ENCODE measurements around the gene UBA5.

Gene UBA5

DNA sequence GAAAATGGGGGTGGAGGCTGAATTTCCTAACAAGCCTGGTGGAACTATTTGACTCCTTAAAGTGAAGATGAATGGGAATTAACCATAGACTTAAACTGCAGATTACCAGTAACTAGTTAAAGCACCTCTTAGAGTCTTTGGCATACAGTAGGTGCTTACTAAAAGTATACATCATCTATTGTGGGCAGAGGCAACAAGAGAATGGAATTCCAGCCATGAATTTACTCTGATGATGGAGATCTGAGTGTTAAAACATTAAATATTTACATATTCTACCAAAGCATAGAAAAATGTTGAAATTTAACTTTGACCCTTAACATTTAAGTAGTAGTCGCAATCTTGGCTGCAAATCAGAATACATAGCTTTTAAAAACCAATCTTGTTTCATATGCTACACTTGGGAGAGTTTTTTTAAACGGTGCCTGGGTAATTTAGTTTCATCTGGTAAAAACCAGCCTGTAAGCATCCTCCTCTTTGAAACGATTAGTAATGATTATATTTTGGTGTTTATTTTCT, 5.2 kb downstream of the UBA5 start:
- Histone ChIP-seq H3K9ac (ENCODE audit: low read length in 2 of 2) (no peak overlapping the region), H3K9me3 (ENCODE audit: control insufficient read depth in 2 of 2, low read length in 2 of 2) (no peaks in the 10 kb centered on the region), H3K27ac (ENCODE audit: low read length) (no peak overlapping the region), H3K36me3 (ENCODE audit: control insufficient read depth in 2 of 2, insufficient read depth in 2 of 2, low read length in 2 of 2) (peaks cover 5 to 6% of the 10 kb centered on the region in 2 donors), H3K4me3 (ENCODE audit: low read length in 2 of 2) (no peak overlapping the region), H3K4me1 (ENCODE audit: control insufficient read depth, insufficient read depth, low read length) (peaks cover 11% of the 10 kb centered on the region), H3K27me3 (ENCODE audit: control insufficient read depth in 1 of 2, insufficient read depth in 2 of 2, low read length in 2 of 2) (no peaks in the 10 kb centered on the region)

DNA sequence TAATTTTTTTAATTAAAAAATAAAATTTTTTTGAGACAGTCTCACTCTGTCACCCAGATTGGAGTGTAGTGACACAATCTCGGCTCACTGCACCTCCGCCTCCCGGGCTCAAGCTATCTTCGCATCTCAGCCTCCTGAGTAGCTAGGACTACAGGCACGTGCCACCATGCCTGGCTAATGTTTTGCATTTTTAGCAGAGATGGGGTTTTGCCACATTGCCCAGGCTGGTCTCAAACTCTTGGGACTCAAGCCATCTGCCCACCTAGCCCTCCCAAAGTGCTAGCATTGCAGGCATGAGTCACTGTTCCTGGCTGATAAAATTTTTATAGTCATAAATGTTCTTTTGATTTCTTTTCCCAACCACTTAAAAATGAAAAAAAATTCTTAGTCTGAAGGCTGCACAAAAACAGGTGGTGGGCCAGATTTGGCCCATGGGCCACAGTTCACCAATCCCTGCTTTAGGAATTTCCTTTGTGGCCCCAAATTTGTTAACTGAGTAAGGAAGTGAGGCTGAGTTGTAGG, 9.2 kb downstream of the UBA5 start:
- Histone ChIP-seq H3K9me3 (ENCODE audit: control insufficient read depth in 2 of 2, low read length in 2 of 2) (no peaks in the 10 kb centered on the region), H3K27ac (ENCODE audit: low read length) (no peak overlapping the region), H3K4me3 (ENCODE audit: low read length in 2 of 2) (no peak overlapping the region), H3K27me3 (ENCODE audit: control insufficient read depth in 1 of 2, insufficient read depth in 2 of 2, low read length in 2 of 2) (no peaks in the 10 kb centered on the region), H3K4me1 (ENCODE audit: control insufficient read depth, insufficient read depth, low read length) (no peaks in the 10 kb centered on the region), H3K36me3 (ENCODE audit: control insufficient read depth in 2 of 2, insufficient read depth in 2 of 2, low read length in 2 of 2) (peaks cover 10 to 19% of the 10 kb centered on the region in 2 donors), H3K9ac (ENCODE audit: low read length in 2 of 2) (no peak overlapping the region)

DNA sequence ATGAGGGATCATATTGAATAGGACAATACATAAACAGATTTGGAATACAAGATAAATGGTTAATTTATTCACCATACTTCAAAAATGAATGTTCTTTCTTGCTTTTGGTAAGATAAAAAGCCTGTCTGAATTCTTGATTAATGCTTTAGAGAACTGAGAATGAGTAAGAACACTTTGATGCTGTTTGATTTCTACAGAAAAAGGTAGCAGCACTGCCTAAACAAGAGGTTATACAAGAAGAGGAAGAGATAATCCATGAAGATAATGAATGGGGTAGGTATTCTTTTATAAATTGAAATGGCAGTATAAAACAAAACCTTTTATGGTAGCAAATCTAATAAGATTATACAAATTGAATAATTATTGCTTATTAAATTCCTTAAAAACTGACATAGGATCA, 15.3 kb downstream of the UBA5 start:
- no peaks in the 10 kb centered on the region for H3K27me3 ChIP-seq (ENCODE audit: control insufficient read depth in 1 of 2, insufficient read depth in 2 of 2, low read length in 2 of 2)
- no peak overlapping the region for H3K4me3 ChIP-seq (ENCODE audit: low read length in 2 of 2)
- no peaks in the 10 kb centered on the region for H3K4me1 ChIP-seq (ENCODE audit: control insufficient read depth, insufficient read depth, low read length)
- no peak overlapping the region for H3K9ac ChIP-seq (ENCODE audit: low read length in 2 of 2)
- H3K9me3 ChIP-seq (ENCODE audit: control insufficient read depth in 2 of 2, low read length in 2 of 2): no peaks in the 10 kb centered on the region
- no peak overlapping the region for H3K27ac ChIP-seq (ENCODE audit: low read length)
- peaks cover 10 to 32% of the 10 kb centered on the region in 2 donors for H3K36me3 ChIP-seq (ENCODE audit: control insufficient read depth in 2 of 2, insufficient read depth in 2 of 2, low read length in 2 of 2)

DNA sequence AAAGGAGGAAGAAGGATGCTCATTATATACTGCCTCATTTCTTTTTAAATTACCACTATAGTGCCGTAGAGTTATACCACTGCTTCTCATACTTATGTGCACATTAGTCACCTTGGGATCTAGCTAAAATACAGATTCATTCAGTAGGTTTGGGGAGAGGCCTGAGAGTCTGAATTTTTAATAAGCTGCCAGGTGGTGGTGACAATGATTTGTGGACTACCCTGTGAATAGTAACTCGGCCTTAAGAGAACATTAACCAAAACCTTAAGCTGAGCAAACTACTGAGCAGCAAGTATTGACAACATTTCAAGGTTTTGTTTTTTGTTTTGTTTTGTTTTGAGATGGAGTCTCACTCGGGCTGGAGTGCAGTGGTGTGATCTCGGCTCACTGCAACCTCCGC, 19.8 kb downstream of the UBA5 start:
- Histone ChIP-seq H3K4me1 (ENCODE audit: control insufficient read depth, insufficient read depth, low read length) (no peaks in the 10 kb centered on the region), H3K36me3 (ENCODE audit: control insufficient read depth in 2 of 2, insufficient read depth in 2 of 2, low read length in 2 of 2) (peaks cover 11 to 40% of the 10 kb centered on the region in 2 donors), H3K9me3 (ENCODE audit: control insufficient read depth in 2 of 2, low read length in 2 of 2) (no peaks in the 10 kb centered on the region), H3K4me3 (ENCODE audit: low read length in 2 of 2) (no peak overlapping the region), H3K9ac (ENCODE audit: low read length in 2 of 2) (no peak overlapping the region), H3K27ac (ENCODE audit: low read length) (no peak overlapping the region), H3K27me3 (ENCODE audit: control insufficient read depth in 1 of 2, insufficient read depth in 2 of 2, low read length in 2 of 2) (no peaks in the 10 kb centered on the region)

DNA sequence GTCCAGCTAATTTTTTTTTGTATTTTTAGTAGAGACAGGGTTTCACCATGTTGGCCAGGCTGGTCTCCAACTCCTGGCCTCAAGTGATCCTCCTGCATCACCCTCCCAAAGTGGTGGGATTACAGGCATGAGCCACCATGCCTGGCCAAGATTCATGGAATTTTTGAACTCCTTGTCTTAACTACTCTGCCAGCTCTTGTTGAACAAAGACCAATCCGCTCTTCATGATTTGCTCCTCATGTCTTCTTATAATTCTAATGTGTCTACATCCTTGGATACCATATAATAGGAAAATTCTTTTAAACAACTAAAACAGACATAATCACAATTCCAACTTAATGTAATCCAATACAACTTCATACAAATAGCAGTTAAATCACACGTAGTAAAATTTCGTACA, 21.3 kb downstream of the UBA5 start:
- peaks cover 11 to 44% of the 10 kb centered on the region in 2 donors for H3K36me3 ChIP-seq (ENCODE audit: control insufficient read depth in 2 of 2, insufficient read depth in 2 of 2, low read length in 2 of 2)
- no peaks in the 10 kb centered on the region for H3K9me3 ChIP-seq (ENCODE audit: control insufficient read depth in 2 of 2, low read length in 2 of 2)
- H3K27ac ChIP-seq (ENCODE audit: low read length): no peak overlapping the region
- H3K27me3 ChIP-seq (ENCODE audit: control insufficient read depth in 1 of 2, insufficient read depth in 2 of 2, low read length in 2 of 2): no peaks in the 10 kb centered on the region
- no peaks in the 10 kb centered on the region for H3K4me1 ChIP-seq (ENCODE audit: control insufficient read depth, insufficient read depth, low read length)
- H3K4me3 ChIP-seq (ENCODE audit: low read length in 2 of 2): no peak overlapping the region
- no peak overlapping the region for H3K9ac ChIP-seq (ENCODE audit: low read length in 2 of 2)

DNA sequence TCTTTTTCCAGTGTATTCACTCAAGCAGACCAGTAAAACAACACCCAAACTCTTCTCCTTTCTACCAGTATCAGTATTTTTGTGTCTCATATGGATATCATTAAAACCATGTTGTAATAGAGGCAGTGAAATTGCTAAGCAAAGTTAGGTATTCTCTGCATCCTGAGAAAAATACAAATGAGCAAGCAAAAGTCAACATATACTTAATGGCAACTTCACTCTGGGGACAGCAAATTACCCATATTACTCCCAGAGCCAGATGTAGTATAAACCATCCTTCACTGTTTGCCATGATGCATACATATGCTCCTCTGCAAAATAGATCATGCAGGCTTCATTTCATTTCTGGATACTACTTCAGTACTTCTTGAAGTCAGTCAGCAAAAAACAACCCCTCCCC, 22.1 kb downstream of the UBA5 start:
- Histone ChIP-seq H3K27ac (ENCODE audit: low read length) (no peak overlapping the region), H3K4me3 (ENCODE audit: low read length in 2 of 2) (no peak overlapping the region), H3K36me3 (ENCODE audit: control insufficient read depth in 2 of 2, insufficient read depth in 2 of 2, low read length in 2 of 2) (peaks cover 11 to 37% of the 10 kb centered on the region in 2 donors), H3K4me1 (ENCODE audit: control insufficient read depth, insufficient read depth, low read length) (no peaks in the 10 kb centered on the region), H3K9ac (ENCODE audit: low read length in 2 of 2) (no peak overlapping the region), H3K9me3 (ENCODE audit: control insufficient read depth in 2 of 2, low read length in 2 of 2) (no peaks in the 10 kb centered on the region), H3K27me3 (ENCODE audit: control insufficient read depth in 1 of 2, insufficient read depth in 2 of 2, low read length in 2 of 2) (no peaks in the 10 kb centered on the region)

DNA sequence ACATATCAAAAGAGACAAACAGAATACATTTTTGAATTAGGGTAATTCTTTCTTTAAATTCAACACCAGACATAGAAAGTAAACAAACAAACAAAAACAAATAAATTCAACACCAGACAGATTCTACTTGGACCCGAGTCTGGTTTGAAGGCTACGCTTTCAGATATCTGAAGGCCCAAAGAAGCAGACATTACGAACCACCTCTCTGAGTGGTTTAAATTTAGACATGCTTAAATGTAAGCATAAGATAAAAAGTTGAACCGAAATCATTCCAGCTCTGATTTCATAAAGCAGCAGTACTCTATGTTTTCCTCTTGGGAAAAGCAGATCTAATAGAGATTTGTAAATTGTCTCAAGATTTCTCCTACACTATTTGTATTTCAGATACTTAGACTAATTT, 29.9 kb downstream of the UBA5 start:
- Histone ChIP-seq H3K27ac (ENCODE audit: low read length) (no peak overlapping the region), H3K4me1 (ENCODE audit: control insufficient read depth, insufficient read depth, low read length) (no peaks in the 10 kb centered on the region), H3K27me3 (ENCODE audit: control insufficient read depth in 1 of 2, insufficient read depth in 2 of 2, low read length in 2 of 2) (no peaks in the 10 kb centered on the region), H3K9me3 (ENCODE audit: control insufficient read depth in 2 of 2, low read length in 2 of 2) (no peaks in the 10 kb centered on the region), H3K4me3 (ENCODE audit: low read length in 2 of 2) (no peak overlapping the region), H3K9ac (ENCODE audit: low read length in 2 of 2) (no peak overlapping the region), H3K36me3 (ENCODE audit: control insufficient read depth in 2 of 2, insufficient read depth in 2 of 2, low read length in 2 of 2) (peaks cover 38 to 54% of the 10 kb centered on the region in 2 donors)

DNA sequence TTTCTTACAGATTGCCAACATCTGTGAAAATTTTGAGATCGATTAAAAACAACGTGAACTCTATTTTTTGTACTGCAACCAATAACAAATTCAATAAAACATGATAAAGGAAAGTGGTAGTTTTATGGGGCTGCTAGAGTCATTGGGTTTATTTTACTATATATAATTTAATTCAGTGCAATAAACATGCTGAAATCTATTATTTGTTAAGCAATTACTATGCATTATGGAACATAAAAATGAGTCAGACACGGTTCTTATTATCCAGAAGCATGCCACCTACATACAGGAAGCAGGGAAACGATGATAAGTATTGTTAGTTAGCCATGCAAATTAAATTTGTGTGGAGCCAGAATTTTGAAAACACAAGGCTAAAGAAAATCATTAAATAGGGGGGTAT, 34.9 kb downstream of the UBA5 start:
- Histone ChIP-seq H3K36me3 (ENCODE audit: control insufficient read depth in 2 of 2, insufficient read depth in 2 of 2, low read length in 2 of 2) (peaks cover 33 to 35% of the 10 kb centered on the region in 2 donors), H3K9ac (ENCODE audit: low read length in 2 of 2) (no peak overlapping the region), H3K27me3 (ENCODE audit: control insufficient read depth in 1 of 2, insufficient read depth in 2 of 2, low read length in 2 of 2) (no peaks in the 10 kb centered on the region), H3K27ac (ENCODE audit: low read length) (no peak overlapping the region), H3K4me3 (ENCODE audit: low read length in 2 of 2) (no peak overlapping the region), H3K4me1 (ENCODE audit: control insufficient read depth, insufficient read depth, low read length) (no peaks in the 10 kb centered on the region), H3K9me3 (ENCODE audit: control insufficient read depth in 2 of 2, low read length in 2 of 2) (no peaks in the 10 kb centered on the region)

DNA sequence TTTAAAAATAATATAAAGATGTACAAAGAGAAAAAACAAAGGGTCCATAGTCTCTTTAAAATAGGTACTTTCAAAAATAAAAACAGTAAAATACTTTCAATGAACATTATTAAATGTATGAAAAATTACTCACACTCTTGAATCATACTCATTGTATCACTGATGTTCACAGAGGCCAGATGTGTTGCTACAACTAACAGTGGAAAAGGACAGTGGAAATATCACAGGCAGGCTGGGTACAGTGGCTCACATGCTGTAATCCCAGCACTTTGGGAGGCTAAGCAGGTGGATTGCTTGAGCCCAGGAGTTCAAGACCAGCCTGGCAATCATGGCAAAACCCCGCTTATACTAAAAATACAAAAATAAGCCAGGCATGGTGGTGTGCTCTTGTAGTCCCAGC, 35.3 kb downstream of the UBA5 start:
- Histone ChIP-seq H3K27ac (ENCODE audit: low read length) (no peak overlapping the region), H3K27me3 (ENCODE audit: control insufficient read depth in 1 of 2, insufficient read depth in 2 of 2, low read length in 2 of 2) (no peaks in the 10 kb centered on the region), H3K36me3 (ENCODE audit: control insufficient read depth in 2 of 2, insufficient read depth in 2 of 2, low read length in 2 of 2) (peaks cover 34 to 35% of the 10 kb centered on the region in 2 donors), H3K4me1 (ENCODE audit: control insufficient read depth, insufficient read depth, low read length) (no peaks in the 10 kb centered on the region), H3K9ac (ENCODE audit: low read length in 2 of 2) (no peak overlapping the region), H3K9me3 (ENCODE audit: control insufficient read depth in 2 of 2, low read length in 2 of 2) (no peaks in the 10 kb centered on the region), H3K4me3 (ENCODE audit: low read length in 2 of 2) (no peak overlapping the region)

DNA sequence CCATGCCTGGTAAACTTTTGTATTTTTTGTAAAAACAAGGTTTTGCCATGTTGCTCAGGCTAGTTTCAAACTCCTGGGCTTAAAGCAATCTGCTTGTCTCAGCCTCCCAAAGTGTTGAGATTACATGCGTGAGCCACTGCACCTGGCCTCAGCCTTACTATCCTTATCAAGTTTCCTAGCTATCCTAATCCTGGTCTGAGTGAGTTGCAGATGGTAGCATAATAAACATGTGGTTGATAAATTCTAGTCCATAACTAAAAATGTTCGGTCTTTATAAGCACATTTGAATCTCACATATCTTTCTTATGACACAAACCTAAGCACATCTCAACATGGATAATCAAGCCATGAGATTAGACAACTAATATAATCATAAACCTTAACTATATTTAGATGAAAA, 43.6 kb downstream of the UBA5 start:
- no peaks in the 10 kb centered on the region for H3K4me1 ChIP-seq (ENCODE audit: control insufficient read depth, insufficient read depth, low read length)
- no peaks in the 10 kb centered on the region for H3K27me3 ChIP-seq (ENCODE audit: control insufficient read depth in 1 of 2, insufficient read depth in 2 of 2, low read length in 2 of 2)
- peaks cover 39 to 42% of the 10 kb centered on the region in 2 donors for H3K36me3 ChIP-seq (ENCODE audit: control insufficient read depth in 2 of 2, insufficient read depth in 2 of 2, low read length in 2 of 2)
- H3K9ac ChIP-seq (ENCODE audit: low read length in 2 of 2): no peak overlapping the region
- no peak overlapping the region for H3K27ac ChIP-seq (ENCODE audit: low read length)
- no peaks in the 10 kb centered on the region for H3K9me3 ChIP-seq (ENCODE audit: control insufficient read depth in 2 of 2, low read length in 2 of 2)
- no peak overlapping the region for H3K4me3 ChIP-seq (ENCODE audit: low read length in 2 of 2)

DNA sequence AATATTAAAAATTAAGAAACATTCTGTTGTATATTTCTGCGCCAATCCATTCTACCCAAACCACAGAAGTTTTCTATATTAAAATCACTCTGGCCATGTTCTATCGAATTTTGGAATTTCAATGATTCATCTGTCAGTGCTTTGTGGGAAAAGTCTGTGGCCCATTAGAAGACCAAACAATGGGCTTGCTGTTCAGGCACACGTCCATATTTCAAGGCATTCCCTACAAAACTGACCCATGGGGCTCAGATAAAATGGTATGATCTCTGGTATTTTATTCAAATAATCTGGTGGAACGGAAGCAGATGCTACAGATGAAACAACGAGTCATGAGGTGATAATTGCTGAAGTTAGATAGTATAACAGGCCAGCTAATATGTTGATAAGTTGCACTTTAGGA, 49.6 kb downstream of the UBA5 start:
- Histone ChIP-seq H3K9ac (ENCODE audit: low read length in 2 of 2) (no peak overlapping the region), H3K27ac (ENCODE audit: low read length) (no peak overlapping the region), H3K27me3 (ENCODE audit: control insufficient read depth in 1 of 2, insufficient read depth in 2 of 2, low read length in 2 of 2) (no peaks in the 10 kb centered on the region)

More for the DNA sequence above, 49.6 kb downstream of the UBA5 start:
- peaks cover 26 to 29% of the 10 kb centered on the region in 2 donors for H3K36me3 ChIP-seq (ENCODE audit: control insufficient read depth in 2 of 2, insufficient read depth in 2 of 2, low read length in 2 of 2)
- no peaks in the 10 kb centered on the region for H3K9me3 ChIP-seq (ENCODE audit: control insufficient read depth in 2 of 2, low read length in 2 of 2)
- H3K4me3 ChIP-seq (ENCODE audit: low read length in 2 of 2): no peak overlapping the region
- no peaks in the 10 kb centered on the region for H3K4me1 ChIP-seq (ENCODE audit: control insufficient read depth, insufficient read depth, low read length)

Data from stomach smooth muscle (tissue), 2 donors.